ENCODE measurements around the gene SLC17A5.
"Not testable (repeated sequence)": the region's sequence is repeated elsewhere in the genome, so short reads cannot be mapped to it uniquely, and the experiment has no call there.

DNA sequence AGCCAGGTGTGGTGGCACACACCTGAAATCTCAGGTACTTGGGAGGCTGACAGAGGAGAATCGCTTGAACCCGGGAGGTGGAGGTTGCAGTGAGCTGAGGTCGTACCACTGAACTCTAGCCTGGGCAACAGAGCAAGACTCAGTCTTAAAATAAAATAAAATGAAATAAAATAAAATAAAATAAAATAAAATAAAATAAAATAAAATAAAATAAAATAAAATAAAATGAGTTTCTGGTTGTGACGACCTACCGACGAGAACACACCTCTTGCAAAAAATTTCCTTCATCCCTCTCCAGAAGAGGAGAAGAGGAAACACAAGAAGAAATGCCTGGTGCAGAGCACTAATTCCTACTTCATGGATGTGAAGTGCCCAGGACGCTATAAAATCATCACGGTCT is 35.7 kb downstream of the SLC17A5 start:
- TF ChIP-seq, protein P1, sequence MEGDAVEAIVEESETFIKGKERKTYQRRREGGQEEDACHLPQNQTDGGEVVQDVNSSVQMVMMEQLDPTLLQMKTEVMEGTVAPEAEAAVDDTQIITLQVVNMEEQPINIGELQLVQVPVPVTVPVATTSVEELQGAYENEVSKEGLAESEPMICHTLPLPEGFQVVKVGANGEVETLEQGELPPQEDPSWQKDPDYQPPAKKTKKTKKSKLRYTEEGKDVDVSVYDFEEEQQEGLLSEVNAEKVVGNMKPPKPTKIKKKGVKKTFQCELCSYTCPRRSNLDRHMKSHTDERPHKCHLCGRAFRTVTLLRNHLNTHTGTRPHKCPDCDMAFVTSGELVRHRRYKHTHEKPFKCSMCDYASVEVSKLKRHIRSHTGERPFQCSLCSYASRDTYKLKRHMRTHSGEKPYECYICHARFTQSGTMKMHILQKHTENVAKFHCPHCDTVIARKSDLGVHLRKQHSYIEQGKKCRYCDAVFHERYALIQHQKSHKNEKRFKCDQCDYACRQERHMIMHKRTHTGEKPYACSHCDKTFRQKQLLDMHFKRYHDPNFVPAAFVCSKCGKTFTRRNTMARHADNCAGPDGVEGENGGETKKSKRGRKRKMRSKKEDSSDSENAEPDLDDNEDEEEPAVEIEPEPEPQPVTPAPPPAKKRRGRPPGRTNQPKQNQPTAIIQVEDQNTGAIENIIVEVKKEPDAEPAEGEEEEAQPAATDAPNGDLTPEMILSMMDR (IDR thresholded peaks at IDR 0.05): not testable (repeated sequence)
- TF ChIP-seq EZH2 (IDR thresholded peaks at IDR 0.05; ENCODE audit: borderline replicate concordance, insufficient read depth, low read depth, low read length, poor library complexity, severe bottlenecking): not testable (repeated sequence)
